Spleen (tissue), 11 donors: ENCODE data around the gene OSBPL8. TPM values are rescaled to one million over a fixed set of nuclear protein-coding genes. Genes with fewer than 3 reads are reported as not detected.
A peak's percentile ranks its signal among the peaks of the same experiment; 100 is the strongest.

Experiments used
- DNase-seq: peaks from one replicate; pipeline ENCODE4 v3.0.0-alpha.2; 2020
- H3K27ac ChIP-seq, 8 donors: fragments of 200-600 bp; sonication (generic) in 7 of 8; 1 replicate in 4 of 8; 2 replicates in 4 of 8; pipeline versions ENCODE4 v1.5.0 to v1.8.0; 2016 to 2021; ENCODE audit warnings: inconsistent platforms in 4 of 8, mild to moderate bottlenecking in 4 of 8, moderate library complexity in 1 of 8
- H3K27me3 ChIP-seq, 7 donors: fragments of 200-600 bp; sonication (generic) in 6 of 7; replicated peaks in 1 of 7; 1 replicate in 4 of 7; 2 replicates in 3 of 7; pipeline versions ENCODE4 v1.5.0 to v1.8.0; 2016 to 2021; ENCODE audit warnings: inconsistent platforms in 3 of 7, mild to moderate bottlenecking in 1 of 7
- H3K36me3 ChIP-seq, 6 donors: fragments of 200-600 bp; sonication (generic) in 5 of 6; 1 replicate in 4 of 6; 2 replicates in 2 of 6; pipeline versions ENCODE4 v1.5.0 to v1.8.0; 2016 to 2021; ENCODE audit warnings: inconsistent platforms in 2 of 6
- H3K4me1 ChIP-seq, 6 donors: fragments of 200-600 bp; sonication (generic) in 5 of 6; 1 replicate in 3 of 6; 2 replicates in 3 of 6; pipeline versions ENCODE4 v1.5.0 to v1.8.0; 2016 to 2021; ENCODE audit warnings: inconsistent platforms in 3 of 6
- H3K4me3 ChIP-seq, 8 donors: fragments of 200-600 bp; sonication (generic) in 7 of 8; 1 replicate in 4 of 8; 2 replicates in 4 of 8; pipeline versions ENCODE4 v1.5.0 to v1.8.0; 2016 to 2021; ENCODE audit warnings: inconsistent platforms in 4 of 8, mild to moderate bottlenecking in 4 of 8, moderate library complexity in 2 of 8
- H3K9me3 ChIP-seq, 8 donors: fragments of 200-600 bp; sonication (generic) in 7 of 8; 1 replicate in 4 of 8; 2 replicates in 4 of 8; pipeline versions ENCODE4 v1.5.0 to v1.8.0; 2016 to 2021; ENCODE audit warnings: inconsistent platforms in 4 of 8
- POLR2A ChIP-seq, 3 donors: fragments of 450-650 bp; IDR thresholded peaks; one replicate each; pipeline ENCODE4 v1.5.1; 2017; ENCODE audit warnings: antibody characterized with exemption in 3 of 3, mild to moderate bottlenecking in 1 of 3
- POLR2AphosphoS5 ChIP-seq, 3 donors: sonication (generic); formaldehyde crosslinking; IDR thresholded peaks; one replicate each; pipeline ENCODE4 v1.5.1; 2017; ENCODE audit warnings: antibody characterized with exemption in 3 of 3
- WGBS, 5 donors: extraction: QIAGEN DNeasy Blood & Tissue Kit in 3 of 5; methylation state at CpG; one replicate each; pipeline versions ENCODE4 v1.1.5 to v1.1.7; 2013 to 2018; 5-methylcytosine and 5-hydroxymethylcytosine counted together
- intact Hi-C: fragments of 100-400 bp; cut with DNase I; formaldehyde crosslinking; loops from one replicate; pipeline ENCODE4 v1.15.0; 2023; ENCODE audit warnings: low total_unique reads
- polyA plus RNA-seq, 3 donors: library from polyadenylated mRNA; stranded (reverse); fragments of 200-250 nt; gene quantifications; one replicate each; pipeline ENCODE4 v1.2.1, GENCODE V29; 2013
- total RNA-seq, 7 donors: library from RNA; depleted of rRNA in 3 of 7; stranded (reverse); fragments of >200 nt in 3 of 7; fragmentation: NEBNext Ultra II Directional in 4 of 7; extraction: Animal tissue kit (Norgen Biotek cat#: 25700) in 4 of 7; gene quantifications; one replicate each; pipeline versions ENCODE4 v1.1.0 to v1.2.1, GENCODE V29; 2016 to 2021
- TF ChIP-seq, protein P1 (sequence below), 11 experiments: fragments of 200-600 bp in 7 of 11; fragments of 450-650 bp in 4 of 11; sonication (generic) in 4 of 11; IDR thresholded peaks in 8 of 11; conservative IDR thresholded peaks in 3 of 11; 1 replicate in 7 of 11; 2 replicates in 4 of 11; pipeline versions ENCODE4 v1.4.0 to v1.8.0; 2016 to 2021; ENCODE audit warnings: antibody characterized with exemption in 11 of 11, inconsistent platforms in 4 of 11, mild to moderate bottlenecking in 1 of 11
- donor health status: healthy with polysubstance abuse.
- donor health status: DM: no; HTN: no; CAD: no; lungs with moderate emphysema.
- donor health status: DM: no; HTN: no; CAD: no.
- donor health status: Bipolar disorder and iron deficiency.
- donor health status: healthy.
- donor health status: DM: no; HTN: no; CAD: no.
- donor health status: DM: yes; HTN: yes; CAD: no.

The OSBPL8 gene
- total and polyA plus RNA-seq, 10 donors = 10.7 to 127 (median 109) TPM

- intact Hi-C loops = no loop called here
- no peak for DNase-seq
- Histone ChIP-seq H3K36me3 (no peaks in the 10 kb centered on the region), H3K27me3 (peaks cover 0 to 23% (median 0%) of the 10 kb centered on the region in 7 donors), H3K27ac (peak overlapping the region in 2 of 8 donors; percentile 50 to 59), H3K4me3 (no peak overlapping the region), H3K9me3 (no peaks in the 10 kb centered on the region), H3K4me1 (no peaks in the 10 kb centered on the region)
- 71 to 84% (median 82%) methylated on average over 7 of the region's 7 CpGs for WGBS, 5 donors
- TF ChIP-seq, protein P1, sequence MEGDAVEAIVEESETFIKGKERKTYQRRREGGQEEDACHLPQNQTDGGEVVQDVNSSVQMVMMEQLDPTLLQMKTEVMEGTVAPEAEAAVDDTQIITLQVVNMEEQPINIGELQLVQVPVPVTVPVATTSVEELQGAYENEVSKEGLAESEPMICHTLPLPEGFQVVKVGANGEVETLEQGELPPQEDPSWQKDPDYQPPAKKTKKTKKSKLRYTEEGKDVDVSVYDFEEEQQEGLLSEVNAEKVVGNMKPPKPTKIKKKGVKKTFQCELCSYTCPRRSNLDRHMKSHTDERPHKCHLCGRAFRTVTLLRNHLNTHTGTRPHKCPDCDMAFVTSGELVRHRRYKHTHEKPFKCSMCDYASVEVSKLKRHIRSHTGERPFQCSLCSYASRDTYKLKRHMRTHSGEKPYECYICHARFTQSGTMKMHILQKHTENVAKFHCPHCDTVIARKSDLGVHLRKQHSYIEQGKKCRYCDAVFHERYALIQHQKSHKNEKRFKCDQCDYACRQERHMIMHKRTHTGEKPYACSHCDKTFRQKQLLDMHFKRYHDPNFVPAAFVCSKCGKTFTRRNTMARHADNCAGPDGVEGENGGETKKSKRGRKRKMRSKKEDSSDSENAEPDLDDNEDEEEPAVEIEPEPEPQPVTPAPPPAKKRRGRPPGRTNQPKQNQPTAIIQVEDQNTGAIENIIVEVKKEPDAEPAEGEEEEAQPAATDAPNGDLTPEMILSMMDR (IDR thresholded peaks at IDR 0.05 in 8 of 11, conservative IDR thresholded peaks at IDR 0.05 in 3 of 11) = no peak
- TF ChIP-seq POLR2AphosphoS5 (IDR thresholded peaks at IDR 0.05) (no peak), POLR2A (IDR thresholded peaks at IDR 0.05) (no peak)
These were observed 247.3 kb downstream of the OSBPL8 start for GRCh38 chr12:76312315-76312714.

DNA sequence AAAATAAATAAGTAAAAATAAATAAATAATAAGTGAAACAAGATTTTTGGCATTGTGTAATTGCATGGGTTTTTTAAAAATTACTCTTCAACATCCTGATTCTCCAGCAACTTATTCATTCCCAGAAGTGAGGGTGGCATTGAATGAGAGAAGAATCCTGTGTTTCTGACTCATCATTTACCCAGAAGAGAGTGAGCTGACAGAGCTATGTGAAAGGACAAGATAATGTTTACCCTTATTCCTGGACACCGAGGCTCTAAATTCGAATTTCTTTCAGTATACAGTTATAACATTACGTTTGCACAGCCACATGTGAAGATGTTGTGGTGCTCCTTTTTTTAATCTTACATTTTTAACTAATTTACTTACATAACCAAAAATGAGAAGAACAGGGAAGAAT lies 247.8 kb downstream of the OSBPL8 start:
- H3K9me3 ChIP-seq = no peaks in the 10 kb centered on the region
- intact Hi-C loops = no loop called here
- peaks cover 0 to 23% (median 0%) of the 10 kb centered on the region in 7 donors for H3K27me3 ChIP-seq
- peak overlapping the region in 2 of 8 donors; percentile 50 to 59 for H3K27ac ChIP-seq
- H3K4me1 ChIP-seq = no peaks in the 10 kb centered on the region
- H3K36me3 ChIP-seq = no peaks in the 10 kb centered on the region
- no peak for DNase-seq
- WGBS, 5 donors = 81 to 92% (median 89%) methylated on average over 3 of the region's 3 CpGs
- H3K4me3 ChIP-seq = no peak overlapping the region
- no peak for TF ChIP-seq POLR2AphosphoS5 (IDR thresholded peaks at IDR 0.05)
- TF ChIP-seq, protein P1 (IDR thresholded peaks at IDR 0.05 in 8 of 11, conservative IDR thresholded peaks at IDR 0.05 in 3 of 11) = no peak
- TF ChIP-seq POLR2A (IDR thresholded peaks at IDR 0.05) = no peak

GRCh38 chr12:76310110-76310509 lies 249.5 kb downstream of the OSBPL8 start:
- Histone ChIP-seq H3K27me3 (peaks cover 0 to 27% (median 0%) of the 10 kb centered on the region in 7 donors), H3K27ac (no peak overlapping the region), H3K36me3 (no peaks in the 10 kb centered on the region), H3K9me3 (no peaks in the 10 kb centered on the region), H3K4me1 (no peaks in the 10 kb centered on the region), H3K4me3 (no peak overlapping the region)
- no peak for DNase-seq
- intact Hi-C loops = no loop called here
- TF ChIP-seq, protein P1 (IDR thresholded peaks at IDR 0.05 in 8 of 11, conservative IDR thresholded peaks at IDR 0.05 in 3 of 11) = no peak
- TF ChIP-seq POLR2AphosphoS5 (IDR thresholded peaks at IDR 0.05) (no peak), POLR2A (IDR thresholded peaks at IDR 0.05) (no peak)

- Histone ChIP-seq H3K27ac (no peak overlapping the region), H3K4me1 (no peaks in the 10 kb centered on the region), H3K36me3 (no peaks in the 10 kb centered on the region), H3K27me3 (peaks cover 0 to 27% (median 0%) of the 10 kb centered on the region in 7 donors), H3K4me3 (no peak overlapping the region), H3K9me3 (no peaks in the 10 kb centered on the region)
- no peak for DNase-seq
- 38 to 79% (median 52%) methylated on average over 3 of the region's 3 CpGs for WGBS, 5 donors
- no peak for TF ChIP-seq POLR2AphosphoS5 (IDR thresholded peaks at IDR 0.05)
- TF ChIP-seq, protein P1 (IDR thresholded peaks at IDR 0.05 in 8 of 11, conservative IDR thresholded peaks at IDR 0.05 in 3 of 11) = no peak
- TF ChIP-seq POLR2A (IDR thresholded peaks at IDR 0.05) = no peak
- intact Hi-C loops = no loop called here
These were observed 250.7 kb downstream of the OSBPL8 start for GRCh38 chr12:76308866-76309265.
